Pulmonary artery endothelial cell (primary cell): Measurements from ENCODE around the gene EFNA3. TPM values are rescaled to one million over a fixed set of nuclear protein-coding genes. Genes with fewer than 3 reads are reported as not detected.
"Not testable (repeated sequence)": the region's sequence is repeated elsewhere in the genome, so short reads cannot be mapped to it uniquely, and the experiment has no call there.

Source experiments
- DNase-seq: peaks from one replicate; pipeline ENCODE4 v3.0.0-alpha.2; 2011; ENCODE audit warnings: low read depth, low spot score
- total RNA-seq: library from RNA; depleted of rRNA; stranded (reverse); fragments of >200 nt; gene quantifications from 2 replicates; pipeline ENCODE4 v1.2.3, GENCODE V29; 2014

Gene EFNA3
- total RNA-seq, 1 donor from 2014 or later: 1.9 TPM

DNA sequence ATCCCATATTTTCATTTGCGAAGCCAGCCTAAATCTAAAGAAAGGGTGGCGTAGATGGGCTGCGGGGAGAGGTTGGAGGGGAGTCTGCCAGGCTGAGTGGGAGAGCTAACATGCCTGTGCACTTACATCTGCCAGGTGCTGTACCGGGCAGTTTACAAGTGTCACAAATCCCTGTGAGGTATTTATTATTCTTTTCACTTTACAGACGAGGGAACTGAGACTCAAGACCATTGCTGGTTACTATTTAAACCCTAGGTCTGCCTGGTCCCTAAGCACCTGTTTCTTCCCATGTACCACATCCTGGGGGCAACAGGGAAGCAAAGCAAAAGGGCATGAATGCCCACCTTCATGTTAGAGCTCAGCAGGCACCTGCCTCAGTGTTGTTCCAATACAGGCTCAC, 29.7 kb downstream of the EFNA3 start:
- no peak for DNase-seq

DNA sequence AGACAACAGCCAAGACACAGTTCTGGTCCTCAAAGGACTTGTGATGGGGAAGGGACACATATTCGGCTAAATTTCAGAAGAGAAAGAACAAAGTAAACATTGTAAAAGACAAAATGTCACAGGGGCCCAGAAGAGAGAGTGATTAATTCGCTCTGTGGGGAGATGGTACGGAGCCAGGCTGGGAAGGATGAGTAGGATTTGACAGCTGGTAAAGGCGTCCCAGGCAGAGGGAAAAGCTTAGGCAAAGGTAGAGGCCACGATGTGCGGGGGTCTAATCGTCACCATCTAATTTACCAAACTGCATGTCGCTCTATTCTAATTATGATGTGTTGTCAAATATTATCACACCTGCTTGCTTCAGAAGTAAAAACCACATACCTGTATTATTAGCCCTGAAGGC, 31.7 kb downstream of the EFNA3 start:
- no peak for DNase-seq

DNA sequence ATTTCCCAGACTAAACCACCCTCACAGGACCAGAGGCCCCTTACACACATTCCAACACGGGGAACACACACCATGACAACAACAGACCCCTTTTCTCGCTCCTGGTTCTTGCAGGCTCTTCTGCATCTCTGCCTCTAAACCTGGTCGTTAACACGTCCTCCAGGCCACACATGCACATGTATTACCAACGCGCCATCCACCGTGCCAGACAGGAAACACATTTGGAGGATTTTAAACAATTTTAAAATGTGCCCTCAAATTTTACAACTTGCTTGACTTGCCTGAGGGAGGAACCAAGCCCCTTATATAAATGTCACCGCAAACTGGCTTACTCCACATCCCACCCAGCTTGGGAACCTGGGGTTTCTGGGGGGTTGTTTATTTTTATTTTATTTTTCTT, 32.2 kb downstream of the EFNA3 start:
- DNase-seq: no peak

DNA sequence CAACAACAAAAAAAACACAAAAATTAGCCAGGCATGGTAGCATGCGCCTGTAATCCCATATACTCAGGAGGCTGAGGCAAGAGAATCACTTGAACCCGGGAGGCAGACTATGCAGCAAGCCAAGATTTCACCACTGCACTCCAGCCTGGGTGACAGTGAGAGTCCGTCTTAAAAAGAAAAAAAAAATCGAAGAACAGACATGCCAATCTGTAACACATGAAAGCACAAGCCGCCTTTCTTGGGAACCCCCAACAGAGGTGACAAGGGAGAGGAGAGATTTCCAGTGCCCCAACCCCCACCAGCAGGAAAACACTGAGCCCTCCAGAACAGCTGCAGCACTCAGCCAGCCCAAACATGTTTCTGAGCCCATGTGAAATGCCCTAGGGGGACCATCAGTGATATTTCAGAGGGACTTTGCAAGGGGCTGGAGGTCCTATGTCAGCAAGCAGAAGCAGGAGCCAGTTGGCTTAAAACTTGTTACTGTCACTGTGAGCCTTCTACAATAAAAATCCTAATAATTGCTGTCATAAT, 34.9 kb downstream of the EFNA3 start:
- DNase-seq: no peak

DNA sequence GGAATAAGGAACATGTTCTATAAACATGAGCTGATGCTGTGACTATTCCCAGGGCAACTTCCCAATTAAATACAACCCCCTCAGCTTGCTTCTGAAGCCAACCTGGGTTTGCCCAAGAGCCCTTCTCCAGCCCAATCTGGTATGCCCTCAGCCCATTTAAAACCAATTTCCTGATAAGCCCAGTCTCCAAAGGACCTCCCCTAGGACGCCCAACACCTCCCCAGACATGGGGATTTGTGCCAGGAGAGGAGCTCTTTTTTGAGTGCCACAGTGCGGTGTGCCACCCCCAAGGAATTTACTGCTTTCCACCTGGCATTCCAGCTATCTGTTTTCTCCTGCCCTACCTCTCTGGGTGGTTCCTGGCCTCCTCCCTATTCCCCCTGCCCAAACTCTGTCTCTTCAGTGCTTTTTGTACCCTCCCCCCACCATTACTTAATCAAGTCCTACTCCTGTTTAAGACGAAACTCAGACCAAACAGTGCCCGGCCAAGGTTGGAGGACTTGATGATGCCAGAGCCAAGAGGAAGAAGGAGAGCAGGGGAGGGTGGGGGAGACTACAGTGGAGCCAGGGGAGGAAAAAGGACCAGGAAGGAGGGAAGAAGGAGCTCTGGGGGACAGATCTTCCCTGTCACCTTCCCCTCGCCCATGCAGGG, 37.6 kb downstream of the EFNA3 start:
- DNase-seq: no peak

DNA sequence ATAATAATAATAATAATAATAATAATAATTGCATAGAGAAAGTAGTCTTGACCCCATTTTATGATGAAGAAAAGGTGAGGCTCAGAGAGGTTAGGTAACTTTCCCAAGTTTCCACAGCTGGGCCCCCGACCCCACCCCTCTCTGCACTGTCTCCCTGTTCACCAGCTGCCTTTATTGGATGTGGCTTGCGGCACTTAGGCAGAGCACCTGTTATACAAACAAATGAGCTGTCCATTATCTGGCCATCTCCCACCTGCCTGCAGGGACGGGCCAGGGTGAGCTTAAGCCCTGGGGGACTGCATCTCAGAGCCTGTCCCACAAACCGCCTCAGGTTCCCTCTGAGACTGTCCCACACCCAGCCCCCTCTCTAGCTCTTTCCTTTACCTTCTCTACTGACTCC, 39.0 kb downstream of the EFNA3 start:
- no peak for DNase-seq

DNA sequence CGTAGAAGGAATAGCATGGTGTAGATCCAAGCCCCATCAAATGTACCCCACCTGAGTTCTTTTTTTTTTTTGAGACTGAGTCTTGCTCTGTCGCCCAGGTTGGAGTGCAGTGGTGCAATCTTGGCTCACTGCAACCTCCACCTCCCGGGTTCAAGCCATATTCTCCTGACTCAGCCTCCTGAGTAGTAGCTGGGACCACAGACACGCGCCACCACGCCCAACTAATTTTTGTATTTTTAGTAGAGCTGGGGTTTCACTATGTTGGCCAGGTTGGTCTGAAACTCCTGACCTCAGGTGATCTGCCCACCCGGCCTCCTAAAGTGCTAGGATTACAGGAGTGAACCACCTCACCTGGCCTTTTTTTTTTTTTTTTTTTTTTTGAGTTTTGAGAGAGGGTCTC, 39.5 kb downstream of the EFNA3 start:
- not testable (repeated sequence) for DNase-seq

DNA sequence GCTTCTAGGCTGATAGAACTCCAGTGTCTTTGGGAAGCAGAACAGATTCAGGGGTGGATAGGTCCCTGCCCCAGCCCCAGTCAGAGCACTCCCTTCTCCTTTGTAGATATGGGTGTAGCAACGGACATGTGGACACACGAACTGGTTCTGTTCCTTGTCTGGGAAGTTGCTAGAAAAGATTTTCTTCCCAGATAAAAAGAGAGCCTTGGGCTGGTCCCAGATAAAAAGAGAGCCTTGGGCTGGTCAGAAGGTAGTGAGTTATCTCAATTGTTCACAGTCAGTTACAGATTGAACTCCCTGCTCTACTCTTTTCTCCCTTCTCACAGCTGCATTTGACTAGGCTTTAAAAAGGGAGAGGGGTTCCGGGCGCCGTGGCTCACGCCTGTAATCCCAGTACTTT, 41.6 kb downstream of the EFNA3 start:
- DNase-seq: no peak

DNA sequence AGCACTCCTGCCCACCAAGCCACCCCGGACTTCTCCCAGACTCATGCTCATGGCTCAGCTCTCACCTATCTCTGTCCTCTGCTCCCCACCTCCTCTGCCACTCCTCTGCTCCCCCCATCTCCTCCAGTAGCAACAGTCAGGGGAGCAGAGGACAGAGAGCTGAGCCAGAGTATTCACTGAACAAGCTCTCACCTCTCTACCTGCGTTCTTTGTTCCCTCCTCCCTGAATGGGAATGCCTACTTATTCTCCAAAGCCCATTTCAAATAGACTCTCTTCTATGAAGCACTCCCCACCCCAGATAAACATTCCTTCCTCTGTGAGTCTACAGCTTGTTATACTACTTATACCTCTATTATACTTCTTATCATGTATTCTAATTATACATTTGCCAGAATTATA, 42.6 kb downstream of the EFNA3 start:
- DNase-seq: no peak

DNA sequence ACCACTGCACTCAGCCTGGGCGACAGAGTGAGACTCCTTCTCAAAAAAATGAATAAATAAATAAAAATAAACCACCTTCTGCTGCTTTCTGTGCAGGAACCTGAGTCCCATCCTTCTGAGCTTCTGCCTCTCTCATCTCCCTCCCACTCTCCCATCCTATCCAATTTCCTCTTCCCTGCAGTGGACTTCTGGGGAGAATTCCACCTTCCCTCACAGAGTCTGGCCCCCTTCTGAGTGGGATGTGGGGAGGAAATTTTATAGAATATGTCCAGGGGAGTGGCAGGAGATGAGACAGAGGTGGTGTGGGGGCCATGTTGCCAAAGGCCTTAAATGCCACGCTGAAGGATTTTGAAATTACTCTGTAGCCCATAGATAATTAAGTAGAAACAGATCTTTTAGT, 43.7 kb downstream of the EFNA3 start:
- DNase-seq: no peak

DNA sequence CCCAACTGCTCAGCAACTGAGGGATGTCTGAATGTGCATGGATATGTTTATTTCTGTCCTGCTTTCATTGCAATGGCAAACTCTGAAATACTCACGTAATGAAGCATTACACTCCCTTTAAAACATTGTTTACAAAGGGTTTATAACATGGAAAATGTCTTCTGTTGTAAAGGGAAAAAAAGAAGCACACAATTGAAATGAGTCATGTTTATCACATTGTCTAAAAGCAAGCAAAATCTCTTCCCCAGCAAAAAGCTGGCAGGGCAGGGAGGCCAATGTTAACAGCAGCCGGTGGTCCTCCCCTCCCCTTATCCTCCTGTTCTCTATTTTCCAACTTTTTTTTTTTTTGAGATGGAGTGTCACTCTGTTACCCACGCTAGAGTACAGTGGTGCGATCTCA, 45.2 kb downstream of the EFNA3 start:
- DNase-seq: no peak

DNA sequence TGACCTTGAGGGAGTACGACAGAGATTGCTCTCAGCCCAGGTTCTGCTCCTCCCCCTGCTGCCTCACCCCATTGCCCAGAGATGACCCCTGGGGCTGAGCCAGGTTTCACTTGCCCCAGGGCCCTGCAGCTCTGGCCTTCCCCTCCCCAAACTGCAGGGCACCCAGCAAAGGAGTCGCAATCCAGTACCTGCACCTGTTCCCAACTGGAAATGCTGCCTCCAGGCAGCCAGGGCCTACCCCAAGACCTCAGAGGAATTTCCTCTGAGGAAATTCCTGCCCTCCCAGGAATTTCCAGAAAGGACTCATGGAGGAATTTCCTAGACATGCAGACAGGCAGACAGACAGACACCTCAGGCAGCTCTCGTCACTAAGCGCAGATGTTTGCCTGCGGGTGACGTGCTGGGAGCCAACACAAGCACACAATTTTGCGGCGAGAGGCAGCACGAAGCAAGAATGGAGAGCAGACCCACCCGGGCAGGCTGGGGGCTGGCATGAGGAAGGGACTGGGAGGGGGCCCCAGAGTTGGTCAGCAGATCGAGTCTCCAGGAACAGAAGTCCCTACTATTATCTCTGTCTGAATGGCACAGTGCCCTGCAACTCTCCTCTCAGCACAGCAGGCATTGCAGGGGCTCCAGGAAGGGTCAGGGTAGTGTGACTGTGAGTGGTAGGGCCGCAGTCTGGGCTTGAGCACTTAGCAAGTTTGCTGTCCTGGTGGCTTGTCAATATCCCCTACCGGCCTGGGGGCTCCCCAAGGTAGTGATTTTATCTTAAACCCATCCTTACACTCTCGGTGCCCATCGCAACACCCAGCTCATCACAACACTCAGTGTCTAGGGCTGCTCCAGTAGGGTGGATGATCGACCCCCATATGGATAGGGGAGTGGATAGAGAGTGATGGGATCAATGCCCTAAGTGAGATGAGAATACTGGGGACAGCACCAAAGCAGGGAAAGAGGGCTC, 46.1 kb downstream of the EFNA3 start:
- peak; percentile 81 for DNase-seq

DNA sequence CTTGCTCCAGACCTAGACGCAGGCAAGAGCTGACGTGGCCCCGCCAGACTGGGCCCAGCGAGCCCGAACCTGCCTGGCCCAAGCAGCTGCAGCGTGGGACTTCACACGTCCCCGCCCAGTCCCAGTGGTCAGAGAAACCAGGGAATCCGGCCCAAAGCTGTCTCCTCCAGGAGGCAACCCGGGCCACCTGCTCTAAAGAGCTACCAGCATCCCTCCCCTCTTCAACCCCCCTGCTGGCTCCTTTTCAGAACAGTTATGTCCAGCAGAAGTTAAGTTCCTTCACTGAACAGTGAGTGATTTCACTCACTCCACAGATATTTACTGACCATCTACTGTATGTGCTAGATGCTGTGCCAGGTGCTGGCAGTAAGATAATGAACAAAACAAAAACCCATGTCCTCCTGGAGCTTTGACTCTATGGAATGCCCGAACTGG, 46.9 kb downstream of the EFNA3 start:
- no peak for DNase-seq

DNA sequence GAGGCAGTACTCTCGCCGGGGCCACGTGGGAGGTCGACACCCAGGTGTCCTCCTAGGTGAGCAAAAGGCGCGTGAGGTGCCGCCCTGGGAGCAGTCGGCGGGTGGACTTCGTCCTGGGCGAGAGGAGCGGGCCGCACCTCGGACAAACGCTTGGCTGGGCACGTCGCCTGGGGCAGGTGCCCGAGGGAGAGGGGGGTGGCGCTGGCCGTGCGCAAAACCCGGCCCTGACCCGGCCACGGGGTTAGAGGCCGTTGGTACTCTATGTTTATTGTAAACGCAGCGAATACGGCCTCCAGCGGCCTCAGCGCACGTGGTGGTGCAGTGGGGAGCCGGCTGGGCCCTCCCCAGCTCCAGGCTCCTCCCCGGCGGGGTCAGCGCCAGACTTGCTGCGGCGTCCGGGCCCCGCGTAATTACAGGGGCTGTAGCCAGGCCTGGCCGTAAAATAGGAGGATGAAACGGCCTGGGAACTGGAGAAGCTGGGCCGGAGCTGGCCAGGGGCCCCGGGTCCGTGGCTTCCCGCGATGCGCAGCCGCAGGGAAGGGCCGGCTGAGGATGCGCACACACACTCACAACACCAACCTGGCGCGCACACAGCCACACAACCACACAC, 47.4 kb downstream of the EFNA3 start:
- no peak for DNase-seq

DNA sequence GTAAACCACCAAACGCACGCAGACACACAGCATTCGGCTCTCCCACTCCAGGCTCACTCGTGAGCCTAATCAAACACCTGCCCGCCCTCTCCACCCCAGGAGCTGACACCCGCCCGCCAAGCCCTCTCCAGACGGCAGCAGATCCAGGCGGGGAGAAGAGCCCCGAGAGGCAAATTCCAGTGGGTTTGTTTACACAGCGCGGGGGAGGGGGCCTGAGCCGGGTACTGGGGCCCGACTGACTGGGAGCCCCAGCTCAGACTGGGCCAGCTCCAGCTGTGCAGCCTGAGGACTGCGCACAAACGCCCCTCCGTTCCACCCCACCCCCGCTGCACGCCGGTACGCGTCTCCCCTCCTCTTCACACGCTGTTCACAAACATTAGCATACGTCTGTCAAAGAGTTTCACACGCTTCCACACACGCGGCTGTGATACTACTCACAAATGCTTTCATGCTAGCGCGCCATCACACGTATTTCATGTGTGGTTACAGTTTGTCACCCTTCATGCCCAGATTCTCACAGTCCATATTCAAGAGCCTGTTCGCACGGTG, 48.0 kb downstream of the EFNA3 start:
- no peak for DNase-seq

DNA sequence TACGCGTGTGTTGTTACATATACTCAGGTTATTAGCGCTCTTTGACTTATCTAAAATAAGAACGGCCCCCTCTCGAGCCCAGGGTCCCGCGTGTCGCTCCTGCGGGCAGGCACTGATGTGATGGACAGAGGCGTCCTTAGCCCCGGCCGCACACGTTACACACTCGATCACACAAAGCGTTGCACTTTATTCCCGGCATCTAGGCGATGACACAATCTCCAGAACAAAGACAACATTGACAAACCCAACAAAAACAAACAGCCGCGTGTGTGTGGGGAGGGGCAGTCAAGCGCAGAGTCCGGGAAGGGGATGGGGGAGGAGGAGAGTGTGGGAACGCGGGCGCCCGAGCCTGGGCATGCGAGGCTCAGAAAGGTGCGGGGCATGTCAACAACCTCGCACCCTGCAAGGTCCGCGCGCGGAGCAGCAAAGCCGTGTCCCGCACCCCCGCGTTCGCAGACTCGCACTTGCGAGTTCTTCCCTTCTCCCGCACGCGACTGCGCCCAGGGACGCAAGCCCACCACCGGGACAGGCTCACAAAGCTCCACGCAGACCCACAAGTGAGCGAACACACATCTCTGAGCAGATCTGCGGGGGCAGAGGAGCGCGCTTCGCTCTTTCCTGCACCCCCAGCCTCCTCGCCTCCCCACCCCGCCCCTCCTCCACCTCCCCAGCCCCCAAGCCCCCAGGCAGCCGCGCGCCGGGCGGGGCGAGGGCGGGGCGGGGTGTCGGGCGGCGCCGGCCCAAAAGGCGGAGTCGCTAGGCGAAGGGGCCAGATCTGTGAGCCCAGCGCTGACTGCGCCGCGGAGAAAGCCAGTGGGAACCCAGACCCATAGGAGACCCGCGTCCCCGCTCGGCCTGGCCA, 48.7 kb downstream of the EFNA3 start, which contains the start of gene EFNA1:
Gene EFNA1, plus strand, starts transcription at position 772 of the 862 bp plus-strand sequence. CDS start 102 bp downstream, outside the sequence.
- peak; percentile 78 for DNase-seq

DNA sequence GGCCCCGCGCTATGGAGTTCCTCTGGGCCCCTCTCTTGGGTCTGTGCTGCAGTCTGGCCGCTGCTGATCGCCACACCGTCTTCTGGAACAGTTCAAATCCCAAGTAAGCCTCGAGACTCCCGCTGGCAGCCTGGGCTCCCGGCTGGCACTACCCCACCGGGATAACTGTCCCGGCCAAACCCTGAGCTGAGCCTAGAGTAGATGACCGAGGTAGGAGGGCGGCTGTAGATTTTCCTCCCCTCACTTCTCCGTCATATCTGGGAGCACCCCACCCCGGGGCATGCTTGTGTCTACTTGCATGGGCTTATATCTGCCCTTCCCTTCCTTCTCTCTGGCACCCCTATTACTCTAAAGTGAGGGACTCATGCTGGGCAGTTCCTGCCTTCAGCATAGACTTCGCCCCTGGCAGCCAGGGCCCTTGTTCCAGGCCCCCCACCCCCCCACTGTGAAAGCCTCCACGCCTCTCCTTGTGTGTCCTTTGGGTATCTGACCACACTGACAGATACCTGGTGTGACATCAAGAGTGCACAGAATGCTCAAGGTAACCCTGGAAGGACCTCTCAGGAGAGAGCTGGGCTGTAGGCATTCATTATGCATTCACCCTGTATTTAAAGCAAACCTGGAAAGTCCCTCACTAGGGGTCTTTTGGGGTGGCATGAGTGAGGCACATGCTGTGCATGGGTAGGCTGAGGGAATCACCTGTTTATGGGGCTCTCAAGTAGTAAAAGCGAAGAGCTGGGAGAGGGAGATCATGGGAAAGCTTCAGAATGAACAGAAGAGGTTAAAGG, 49.5 kb downstream of the EFNA3 start:
- no peak for DNase-seq

DNA sequence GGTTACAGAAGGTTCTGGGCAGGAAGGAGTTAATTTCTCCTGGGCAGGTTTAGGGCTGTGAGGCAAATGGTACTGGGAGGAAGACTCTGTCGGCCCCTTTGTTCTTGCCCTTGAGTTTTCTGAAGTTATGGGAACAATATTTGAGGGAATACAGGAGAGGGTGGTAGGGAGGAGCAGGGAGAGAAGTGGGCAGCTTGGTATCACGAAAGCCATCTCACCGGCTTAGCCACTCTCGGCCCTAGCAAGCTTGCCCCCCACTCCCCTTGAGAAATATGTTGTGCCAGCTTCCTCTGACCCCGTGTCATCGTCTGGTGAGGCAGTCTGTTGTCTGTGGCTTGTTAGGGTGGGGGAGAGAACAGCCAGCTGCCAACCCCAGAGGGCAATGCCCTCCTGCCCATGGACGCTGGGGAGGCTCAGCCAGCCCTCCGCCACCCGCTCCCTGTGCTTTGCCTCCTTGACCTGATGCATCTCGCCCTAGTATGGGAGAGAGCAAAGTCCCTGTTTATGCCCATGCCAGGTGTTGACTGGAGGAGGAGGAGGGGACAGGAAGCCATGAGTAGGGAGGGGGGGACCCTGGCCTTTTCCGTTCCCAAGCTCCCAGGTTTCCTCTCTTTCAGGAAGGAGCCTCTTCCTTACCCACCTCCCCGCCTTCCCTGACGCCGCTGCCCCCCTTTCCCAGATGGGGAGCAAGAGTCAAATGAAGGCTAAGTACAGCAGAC, 50.3 kb downstream of the EFNA3 start:
- no peak for DNase-seq
